NCI-H2171 treated with DMSO at 0.1 percent for 48 hours (cell line): ENCODE results near the gene TAF4.

Experiments used
- DNase-seq: peaks from one replicate; lab custom pipeline; 2025; lab: John Stamatoyannopoulos, UW

Gene TAF4

GRCh38 chr20:61932199-61932592 lies 133.5 kb downstream of the TAF4 start:
- no peak for DNase-seq

- DNase-seq = no peak
Measured at GRCh38 chr20:61931476-61932198, 134.0 kb downstream of the TAF4 start.

GRCh38 chr20:61930776-61931475 lies 134.8 kb downstream of the TAF4 start:
- DNase-seq = no peak

GRCh38 chr20:61929971-61930666 lies 135.6 kb downstream of the TAF4 start:
- DNase-seq = no peak

GRCh38 chr20:61929561-61929960 lies 136.1 kb downstream of the TAF4 start:
- DNase-seq = no peak

GRCh38 chr20:61927826-61928541 lies 137.7 kb downstream of the TAF4 start:
- no peak for DNase-seq

GRCh38 chr20:61927193-61927825 lies 138.4 kb downstream of the TAF4 start:
- DNase-seq = no peak

GRCh38 chr20:61926796-61927192 lies 138.9 kb downstream of the TAF4 start:
- no peak for DNase-seq

GRCh38 chr20:61926253-61926613 lies 139.4 kb downstream of the TAF4 start:
- no peak for DNase-seq

GRCh38 chr20:61925555-61926252 lies 140.0 kb downstream of the TAF4 start:
- DNase-seq = no peak

GRCh38 chr20:61924858-61925554 lies 140.7 kb downstream of the TAF4 start:
- DNase-seq = no peak
